HS-27A (cell line): ENCODE measurements around the gene OGG1.

Source experiments
- DNase-seq: peaks from one replicate; pipeline ENCODE4 v3.0.0-alpha.2; 2012; ENCODE audit warnings: low read depth, missing footprints

The OGG1 gene

DNA sequence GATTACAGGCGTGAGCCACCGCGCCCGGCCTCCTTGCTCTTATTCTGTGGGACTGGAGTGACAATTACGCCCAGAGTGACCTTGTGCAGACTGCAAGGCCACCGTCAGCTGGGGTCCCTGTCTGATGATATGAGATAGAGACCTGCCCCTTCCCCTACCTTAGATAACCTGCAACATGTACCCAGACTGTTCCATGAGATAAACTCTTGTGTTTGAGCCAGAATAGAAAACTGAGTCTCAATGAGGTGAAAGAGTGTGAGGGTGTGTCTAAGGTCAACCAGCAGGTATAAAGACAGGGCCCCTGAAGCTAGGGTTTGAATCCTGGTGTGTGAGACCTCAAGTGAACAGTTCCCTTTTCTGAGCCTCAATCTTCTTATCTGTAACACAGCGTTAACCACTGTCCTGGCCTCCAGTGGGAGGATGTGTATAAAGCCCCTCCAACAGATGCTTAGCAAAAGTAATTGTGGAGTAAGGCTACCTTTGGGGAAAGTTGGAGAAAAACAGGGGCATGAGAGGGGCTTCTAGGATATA is 36.5 kb downstream of the OGG1 start:
- DNase-seq = no peak

DNA sequence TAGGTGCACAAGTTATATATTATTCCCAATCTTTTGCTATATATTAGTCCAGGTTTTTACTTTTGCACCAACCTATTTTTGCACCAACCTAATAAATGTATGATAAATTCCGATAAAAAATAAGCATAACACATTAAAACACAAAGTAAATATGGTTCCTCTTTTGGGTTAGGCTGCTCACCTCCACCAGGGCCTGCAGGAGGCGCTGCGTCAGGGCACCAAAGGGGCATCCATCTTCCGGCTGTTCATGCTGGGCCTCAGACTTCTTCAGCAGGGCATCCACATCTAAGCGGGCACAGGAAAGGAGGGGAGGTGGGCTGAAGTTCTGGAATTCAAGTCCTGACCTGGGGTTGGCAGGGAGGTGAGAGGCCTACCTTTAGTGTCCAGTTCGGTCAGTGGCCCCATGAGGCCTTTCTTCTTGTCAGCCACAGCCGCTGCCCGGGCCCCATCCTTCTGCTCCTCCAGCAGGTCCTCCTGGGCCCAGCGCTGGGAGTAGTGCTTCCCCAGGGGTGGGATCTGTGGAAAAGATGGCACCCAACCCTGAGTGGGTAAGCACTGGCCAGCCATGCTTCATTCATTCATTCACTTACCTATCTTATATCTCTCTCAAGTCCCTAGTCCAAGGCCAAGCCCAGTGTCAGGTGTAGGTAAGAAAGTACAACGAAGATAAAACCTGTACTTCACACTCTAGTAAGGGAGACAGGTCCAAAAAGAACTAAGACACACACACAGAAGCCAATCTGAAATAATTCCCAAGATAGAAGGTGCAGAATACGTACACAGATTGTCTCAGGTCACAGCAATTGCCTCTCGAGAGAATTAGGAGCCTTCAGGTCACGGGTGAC is 37.3 kb downstream of the OGG1 start:
- no peak for DNase-seq

DNA sequence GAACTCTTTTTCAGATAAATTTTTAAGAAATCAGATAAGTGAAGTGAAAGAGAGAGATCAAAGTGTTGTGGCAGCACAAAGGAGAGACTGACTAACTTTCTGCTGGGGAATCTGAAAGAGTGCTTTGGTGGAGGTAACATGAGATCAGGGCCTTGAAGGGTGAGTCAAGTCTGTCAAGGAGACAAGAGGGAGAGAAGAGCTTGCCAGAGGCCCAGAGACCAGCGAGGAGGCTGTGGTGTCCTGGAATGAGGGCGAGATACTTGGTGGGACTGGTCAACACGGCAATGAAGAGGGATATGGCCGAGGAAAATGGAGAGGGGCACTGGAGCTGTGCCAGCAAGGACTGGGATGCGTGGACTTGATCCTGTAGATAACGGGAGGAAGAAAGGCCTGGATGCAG is 38.0 kb downstream of the OGG1 start:
- no peak for DNase-seq

- no peak for DNase-seq
Observed at GRCh38 chr3:9791127-9791526, 41.4 kb downstream of the OGG1 start.

GRCh38 chr3:9791790-9792404 is 42.1 kb downstream of the OGG1 start:
- no peak for DNase-seq

GRCh38 chr3:9792405-9793160 is 42.8 kb downstream of the OGG1 start, which contains the start of the genes ARPC4 and TADA3:
Gene ARPC4 (plus strand): TSS chr3:9793082. CDS start chr3:9793122, 40 bp downstream.
Gene TADA3 (minus strand): TSS chr3:9792473. CDS start chr3:9791466, 1,007 bp downstream.
- DNase-seq = peak; percentile 96

- DNase-seq = no peak
Observed at GRCh38 chr3:9793161-9793781, 43.5 kb downstream of the OGG1 start.

GRCh38 chr3:9794400-9794799 is 44.6 kb downstream of the OGG1 start:
- no peak for DNase-seq

- no peak for DNase-seq
Observed at GRCh38 chr3:9795207-9795606, 45.5 kb downstream of the OGG1 start.

DNA sequence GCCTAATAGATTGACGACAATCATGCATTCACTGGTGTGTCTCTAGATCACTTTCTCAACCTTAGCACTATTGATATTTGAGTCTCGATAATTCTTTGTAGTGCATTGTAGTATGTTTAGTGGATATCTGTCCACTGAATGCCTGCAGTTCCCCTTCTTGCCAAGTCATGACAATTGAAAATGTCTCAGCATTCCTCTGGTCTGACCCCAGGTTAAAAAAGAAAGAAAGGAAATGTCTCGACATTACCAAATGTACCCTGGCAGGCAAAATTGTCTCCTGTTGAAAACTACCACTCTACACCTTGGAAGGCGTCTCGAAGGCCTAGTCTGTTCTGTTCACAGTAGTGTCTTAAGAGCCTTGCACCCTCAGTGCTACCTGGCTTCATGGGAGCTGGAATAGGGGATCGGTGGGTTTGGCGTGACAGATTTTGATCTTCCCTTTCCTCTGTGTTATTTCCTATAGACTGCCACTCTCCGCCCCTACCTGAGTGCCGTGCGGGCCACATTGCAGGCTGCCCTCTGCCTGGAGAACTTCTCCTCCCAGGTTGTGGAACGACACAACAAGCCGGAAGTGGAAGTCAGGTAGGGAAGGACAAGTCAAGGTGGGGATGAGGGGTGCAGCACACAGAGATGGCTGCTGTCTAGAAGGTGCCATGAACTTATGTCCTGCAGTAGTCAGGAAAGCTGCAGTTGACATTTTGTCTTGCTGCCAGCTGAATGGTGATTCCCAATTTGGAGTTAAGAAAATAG is 47.6 kb downstream of the OGG1 start:
- DNase-seq = no peak

- no peak for DNase-seq
Observed at GRCh38 chr3:9800529-9800928, 50.8 kb downstream of the OGG1 start.

DNA sequence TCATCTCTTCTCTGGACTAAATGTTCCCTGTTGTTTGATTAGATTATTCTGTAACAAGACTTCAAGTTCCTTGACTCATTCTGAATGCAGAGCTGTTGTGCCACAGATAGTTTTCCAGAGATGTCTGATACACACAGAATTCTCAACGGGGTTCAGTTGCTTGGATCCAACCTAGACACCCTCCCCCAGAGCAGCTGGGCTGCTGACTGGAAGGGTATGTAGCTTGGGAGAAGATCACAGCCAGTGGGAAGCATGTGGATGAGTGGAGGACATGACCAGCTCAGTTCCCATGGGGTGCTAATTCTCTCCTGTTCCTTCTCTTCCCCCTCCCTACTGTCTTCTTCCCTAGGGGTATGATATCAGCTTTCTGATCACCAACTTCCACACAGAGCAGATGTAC is 53.7 kb downstream of the OGG1 start:
- DNase-seq = no peak

DNA sequence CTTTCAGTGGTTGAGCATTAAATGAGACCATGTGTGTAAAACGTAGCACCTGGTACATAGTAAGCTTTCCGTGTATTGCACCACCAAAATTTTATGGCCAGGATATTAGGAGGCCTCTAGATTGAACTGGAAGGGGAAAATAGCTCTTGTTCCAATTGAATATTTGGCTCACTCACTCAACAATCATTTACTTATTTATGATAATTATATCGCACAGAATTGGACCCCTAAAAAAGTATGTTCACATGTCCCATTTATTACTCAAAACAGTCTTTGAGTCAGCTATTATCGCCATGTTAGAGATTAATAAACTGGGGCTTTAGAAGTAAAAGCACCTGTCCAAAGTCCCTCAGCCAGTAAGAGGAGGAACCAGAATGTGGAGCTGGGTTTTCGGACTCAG is 55.2 kb downstream of the OGG1 start:
- DNase-seq = no peak

DNA sequence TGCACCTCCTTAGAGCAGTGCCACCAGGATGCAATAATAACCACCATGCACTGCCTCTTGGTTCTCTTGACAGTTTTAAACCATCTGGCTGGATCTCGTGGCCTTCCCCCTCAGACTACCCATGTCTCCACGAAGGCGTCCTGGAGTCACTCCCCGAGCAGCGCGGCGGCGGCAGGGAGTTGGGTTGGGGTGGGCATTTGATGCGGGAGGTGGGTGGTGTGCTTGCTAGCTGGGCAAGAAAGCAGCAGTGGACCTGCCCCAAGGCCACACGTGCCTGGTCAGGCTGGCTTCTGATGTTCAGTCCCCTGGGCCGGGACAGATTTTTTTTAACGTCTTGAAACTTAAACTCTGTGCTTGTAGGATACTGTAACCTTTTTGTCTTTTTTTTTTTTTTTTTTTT is 56.4 kb downstream of the OGG1 start:
- no peak for DNase-seq
